HG02852 (cell line): ENCODE measurements around the gene CD247.
A peak's percentile ranks its signal among the peaks of the same experiment; 100 is the strongest.

ENCODE experiments used
- ATAC-seq: cut with Tn5 transposase; IDR thresholded peaks from one replicate; pipeline ENCODE4 v1.9.1; 2021; ENCODE audit warnings: mild to moderate bottlenecking, moderate library complexity; ENCODE audit not compliant: unreplicated experiment

CD247 gene

DNA sequence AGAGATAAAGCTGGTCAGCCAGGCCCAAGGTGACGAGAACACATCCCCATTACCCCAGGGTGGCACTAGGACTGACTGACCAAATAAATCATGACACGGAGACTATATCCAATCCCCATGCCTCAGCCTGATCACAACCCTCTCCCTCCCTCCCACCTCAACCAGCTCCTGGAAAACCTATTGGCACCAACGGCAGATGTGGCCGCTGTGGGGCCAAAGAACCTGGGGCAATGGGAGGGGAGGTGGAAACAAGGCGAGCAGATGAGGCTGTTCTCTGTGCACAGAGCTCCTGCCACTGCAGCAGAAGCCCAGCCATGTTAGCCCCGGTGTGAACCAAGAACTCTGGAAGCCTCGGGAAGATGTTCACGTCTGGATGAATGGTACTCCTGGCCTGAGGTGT is 77.6 kb downstream of the CD247 start:
- no peak for ATAC-seq

DNA sequence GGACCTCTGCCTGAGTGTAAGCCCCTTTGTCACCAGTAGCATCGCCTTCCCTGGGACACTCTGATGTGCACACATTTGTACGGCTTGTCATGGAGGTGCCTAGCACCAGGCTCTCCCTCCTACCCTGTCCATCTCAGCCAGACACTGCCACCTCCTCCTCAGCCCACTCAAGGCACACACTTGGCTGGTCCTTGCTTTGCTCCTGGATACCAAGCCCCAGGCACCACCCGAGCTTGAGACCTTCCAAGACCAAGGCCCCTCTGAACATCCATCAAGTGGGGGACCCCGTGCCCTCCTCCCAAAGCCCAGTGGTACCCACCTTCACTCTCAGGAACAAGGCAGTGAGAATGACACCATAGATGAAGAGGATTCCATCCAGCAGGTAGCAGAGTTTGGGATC is 78.0 kb downstream of the CD247 start:
- ATAC-seq: no peak

DNA sequence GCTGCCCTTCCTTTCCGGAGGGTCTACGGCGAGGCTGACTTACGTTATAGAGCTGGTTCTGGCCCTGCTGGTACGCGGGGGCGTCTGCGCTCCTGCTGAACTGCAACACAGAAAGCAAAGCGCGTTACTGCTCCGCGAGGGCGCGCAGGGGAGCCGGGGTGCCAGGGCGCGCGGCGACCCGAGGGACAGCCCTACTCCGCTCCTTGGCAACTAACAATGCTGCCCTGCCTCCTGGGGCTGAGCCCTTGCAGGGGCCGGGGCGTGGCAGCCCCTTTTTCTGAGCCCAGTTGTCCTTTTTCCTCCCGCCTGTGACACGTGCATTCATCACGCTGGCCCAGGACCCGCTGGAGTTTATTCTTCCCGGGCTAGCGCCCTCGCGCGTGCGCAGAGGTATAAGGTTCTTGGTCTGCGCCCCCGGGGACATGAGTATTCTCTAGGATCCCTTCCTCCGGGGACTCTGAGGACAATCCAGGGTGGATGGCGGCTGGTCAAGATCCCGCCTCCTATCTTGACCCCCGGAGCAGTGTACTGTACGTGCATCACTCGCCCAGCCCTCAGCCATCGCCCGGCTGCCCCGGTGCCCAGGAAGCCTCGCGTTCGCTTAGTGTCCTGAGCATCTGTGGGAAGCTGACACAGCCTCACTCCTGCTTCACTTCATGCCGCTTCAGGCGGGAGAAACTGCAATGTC is 78.9 kb downstream of the CD247 start:
- no peak for ATAC-seq

DNA sequence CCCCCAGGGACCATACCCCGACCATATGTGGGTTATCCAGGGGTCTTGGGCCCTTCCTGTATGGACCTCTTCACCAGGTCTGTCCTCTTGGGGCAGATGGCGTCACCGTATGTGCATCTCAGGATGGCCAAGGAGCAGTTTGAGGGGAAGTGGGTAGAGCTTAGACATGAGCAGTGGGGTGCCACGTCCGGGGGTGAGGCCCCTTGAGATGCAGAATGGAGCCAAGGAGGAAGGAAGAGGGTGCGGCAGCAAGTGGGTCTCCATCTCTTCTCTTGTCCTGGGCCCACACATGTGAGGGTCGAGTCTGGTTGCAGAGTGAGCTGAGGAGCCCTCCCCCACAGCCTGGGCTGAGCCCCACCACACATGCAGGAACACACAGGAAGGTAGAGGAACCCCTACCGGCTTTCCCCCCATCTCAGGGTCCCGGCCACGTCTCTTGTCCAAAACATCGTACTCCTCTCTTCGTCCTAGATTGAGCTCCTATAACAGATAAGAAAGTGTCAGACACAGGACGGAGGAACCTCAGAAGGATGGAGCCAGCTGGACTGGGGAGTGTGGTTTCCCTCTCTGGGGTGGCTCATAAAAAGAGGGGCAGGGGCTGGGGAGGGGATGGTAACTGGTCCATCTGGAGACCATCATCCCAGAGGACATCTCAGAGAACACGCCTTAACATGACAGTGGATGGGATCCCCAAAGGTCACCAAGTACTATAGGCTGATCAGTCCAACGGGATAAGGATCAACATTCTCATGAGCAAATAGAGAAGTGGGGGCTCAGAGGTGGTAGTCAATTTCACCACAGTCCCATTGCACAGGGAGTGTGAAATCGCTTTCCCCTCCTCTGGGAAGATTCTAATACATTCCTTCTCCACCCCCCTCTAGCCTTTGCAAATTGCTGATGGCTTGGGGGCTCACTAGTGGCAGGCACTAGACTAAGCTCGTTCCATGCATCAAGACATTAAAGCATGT is 79.9 kb downstream of the CD247 start:
- no peak for ATAC-seq

DNA sequence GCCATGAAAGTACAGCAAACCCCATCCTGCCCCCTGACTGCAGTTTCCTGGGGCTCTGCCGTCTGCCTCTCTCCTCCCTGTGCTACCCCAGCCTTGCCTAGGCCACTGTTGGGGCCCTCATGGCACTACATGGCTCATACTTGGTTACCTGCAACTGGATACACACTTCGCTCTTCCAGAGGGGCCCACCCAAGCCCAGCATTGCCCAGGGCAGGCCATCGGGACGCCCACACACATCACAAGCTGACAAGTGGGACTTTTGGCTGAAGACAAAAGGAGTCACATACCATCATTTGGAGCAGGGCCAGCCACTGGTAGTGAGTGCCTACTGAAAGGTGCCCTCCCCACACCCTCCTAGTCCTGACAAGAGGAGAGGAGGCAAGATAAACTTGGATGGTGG is 82.8 kb downstream of the CD247 start:
- ATAC-seq: no peak

DNA sequence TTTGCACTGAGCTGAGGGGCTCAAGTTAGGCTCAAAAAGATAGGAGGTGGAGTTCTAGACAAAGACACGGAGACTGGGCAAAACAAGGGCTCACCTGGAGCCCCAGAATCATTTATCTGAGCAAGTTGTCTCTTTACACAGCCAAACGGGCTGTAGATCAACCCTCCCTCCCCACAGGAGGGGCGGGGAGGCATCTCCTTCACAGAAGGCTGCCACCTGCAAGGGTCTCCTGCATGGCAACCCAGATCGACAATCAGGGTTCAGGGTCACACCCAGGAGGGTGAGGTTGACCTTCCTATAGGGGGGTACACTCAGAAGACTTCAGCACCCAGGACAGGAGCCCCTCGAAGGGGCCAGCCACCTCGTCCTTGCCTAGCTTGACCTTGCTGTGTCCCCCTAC is 84.0 kb downstream of the CD247 start:
- no peak for ATAC-seq

DNA sequence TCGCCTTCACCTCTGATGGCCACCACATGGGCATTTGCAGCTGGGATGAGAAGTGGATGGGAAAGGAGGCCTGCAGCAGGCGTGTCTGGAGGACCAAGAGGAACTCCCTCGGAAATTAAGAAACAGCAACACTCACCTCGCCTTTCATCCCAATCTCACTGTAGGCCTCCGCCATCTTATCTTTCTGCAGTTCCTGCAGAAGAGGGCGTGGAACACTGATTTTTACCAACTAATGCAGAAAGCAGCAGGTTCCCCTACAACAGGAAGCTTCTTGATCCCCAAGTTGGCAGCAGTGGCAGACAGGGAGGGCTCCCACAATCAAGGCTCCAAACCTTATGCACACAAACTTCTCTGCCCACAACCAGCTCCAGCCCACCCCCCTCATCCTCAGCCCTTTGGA is 84.4 kb downstream of the CD247 start:
- ATAC-seq: no peak

DNA sequence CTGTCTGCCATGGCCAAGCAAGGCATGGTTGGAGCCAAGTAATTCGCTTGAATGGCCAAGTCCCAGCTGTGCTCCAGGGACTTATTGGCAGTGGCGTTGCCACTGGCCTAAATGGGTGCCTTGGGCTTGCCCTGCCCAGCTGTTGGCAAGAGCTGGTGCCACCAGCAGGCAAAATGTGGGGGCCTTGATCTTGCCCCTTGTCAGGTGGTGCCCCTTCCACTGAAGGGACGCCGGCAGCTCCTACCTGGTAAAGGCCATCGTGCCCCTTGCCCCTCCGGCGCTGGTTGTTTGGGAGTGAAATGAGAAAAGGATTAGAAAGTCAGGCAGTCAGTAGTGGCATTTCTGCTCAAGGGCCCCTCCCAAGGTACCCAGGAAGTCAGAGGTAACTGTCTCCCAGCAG is 85.5 kb downstream of the CD247 start:
- no peak for ATAC-seq

DNA sequence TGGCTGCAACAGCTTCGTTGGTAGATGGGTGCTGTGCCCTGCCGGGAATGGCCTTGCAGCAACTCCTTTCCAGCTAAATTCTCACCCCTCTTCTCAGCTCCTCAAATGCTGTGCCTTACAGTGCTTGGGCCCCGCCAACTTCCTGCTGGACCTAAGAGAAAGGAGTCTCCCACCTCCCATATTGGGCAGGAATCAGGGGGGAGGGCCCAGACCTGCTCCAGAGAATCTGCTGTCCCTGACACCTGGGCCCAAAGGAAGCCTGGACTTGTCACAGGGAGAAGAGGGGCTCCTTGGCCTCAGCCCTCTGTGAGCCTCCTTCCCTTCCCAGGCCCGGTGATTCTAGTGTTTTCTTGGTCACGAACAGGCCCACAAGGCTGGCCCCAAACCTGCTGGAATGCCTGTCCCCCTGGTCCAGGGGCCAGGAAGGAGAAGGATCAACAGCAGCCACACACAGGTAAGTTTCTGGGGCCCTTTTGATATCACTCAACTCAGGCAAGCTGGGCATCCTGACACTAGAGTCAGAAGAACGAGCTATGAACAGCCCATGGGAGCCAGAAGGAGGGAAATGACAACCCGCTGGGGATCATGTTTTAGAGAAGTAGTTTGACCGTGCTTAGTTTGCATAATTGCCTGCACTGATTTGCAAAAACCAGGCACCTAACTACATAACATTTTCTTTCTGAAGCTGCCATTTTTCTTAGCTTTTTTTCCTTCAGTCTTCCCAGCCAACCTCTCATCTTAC is 86.2 kb downstream of the CD247 start:
- no peak for ATAC-seq

DNA sequence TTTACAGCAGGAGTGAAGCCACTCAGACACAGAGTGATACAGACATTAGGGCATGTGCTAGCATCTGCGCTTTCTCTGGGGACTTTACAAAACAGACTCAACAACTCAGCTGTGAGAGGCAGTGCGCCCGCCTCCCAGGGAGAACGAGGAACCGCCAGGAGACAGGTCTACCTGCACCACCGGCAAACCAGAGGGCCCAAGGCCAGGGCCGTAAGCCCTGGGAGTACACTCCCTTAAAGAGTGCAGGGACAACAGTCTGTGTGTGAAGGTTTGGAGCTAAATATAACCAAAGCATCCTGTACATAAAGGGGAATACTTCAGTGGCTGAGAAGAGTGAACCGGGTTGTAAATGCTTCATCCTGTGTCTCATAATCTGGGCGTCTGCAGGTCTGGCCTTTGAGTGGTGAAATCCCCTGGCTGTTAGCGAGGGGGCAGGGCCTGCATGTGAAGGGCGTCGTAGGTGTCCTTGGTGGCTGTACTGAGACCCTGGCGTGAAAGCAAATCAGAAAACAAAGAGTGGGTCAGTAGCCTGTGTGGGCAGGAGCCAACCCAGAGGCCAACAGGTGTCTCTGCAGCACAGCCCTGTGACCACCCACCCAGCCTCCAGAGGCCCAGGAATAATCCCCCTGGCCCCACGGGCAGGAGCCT is 86.9 kb downstream of the CD247 start:
- ATAC-seq: peak; percentile 45

DNA sequence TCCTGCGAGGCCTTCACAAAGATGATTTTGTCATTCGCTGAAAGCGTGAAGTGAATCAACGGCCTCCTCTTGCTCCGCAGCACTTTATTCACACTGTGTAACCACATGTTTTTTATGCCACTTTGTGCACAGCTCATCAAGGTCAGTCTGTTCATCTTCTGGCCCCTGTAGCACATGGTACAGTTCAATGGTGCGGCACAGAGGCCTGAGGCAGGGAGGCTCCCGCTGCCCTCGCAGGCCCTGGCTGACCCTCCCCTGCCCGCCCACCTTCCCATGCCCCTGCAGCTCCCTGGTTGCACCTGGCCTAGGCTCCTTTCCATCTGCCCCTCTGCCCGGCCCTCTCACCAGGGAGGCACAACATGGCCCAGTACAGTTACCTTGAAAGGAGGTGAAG is 87.5 kb downstream of the CD247 start:
- no peak for ATAC-seq

DNA sequence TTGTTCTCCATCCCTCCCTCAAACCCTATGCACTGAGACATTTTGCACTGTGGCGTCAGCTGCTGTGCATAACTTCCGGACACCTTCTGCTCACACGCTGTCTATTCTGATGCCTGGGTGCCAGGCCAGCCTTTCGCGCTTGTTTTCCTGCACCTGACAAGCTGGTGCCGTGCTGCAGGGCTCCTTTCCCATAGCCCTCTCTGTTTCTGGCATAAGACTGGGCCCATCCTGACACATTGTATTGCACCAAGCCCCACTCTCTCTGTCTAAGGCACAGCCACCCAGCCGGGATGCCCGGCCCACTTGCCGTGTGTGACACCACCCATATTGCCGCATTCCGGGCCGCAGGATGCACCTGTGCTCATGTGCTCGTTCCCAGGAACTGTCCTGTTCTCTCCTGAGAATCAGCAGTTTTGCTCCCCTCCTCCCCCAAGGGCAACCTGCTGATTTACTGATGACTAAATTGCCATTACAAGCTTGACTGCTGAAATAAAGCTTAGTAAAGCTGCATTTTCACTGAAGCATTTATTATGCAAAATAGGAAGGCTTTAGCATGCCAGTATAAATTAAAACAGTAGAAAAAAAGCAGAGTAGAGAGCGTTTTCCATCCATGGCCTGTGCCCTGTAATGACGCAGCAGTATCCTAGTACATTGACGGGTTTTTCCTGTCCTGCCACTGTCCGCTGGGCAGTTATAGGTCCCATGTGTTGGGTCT is 88.0 kb downstream of the CD247 start:
- peak; percentile 37 for ATAC-seq

DNA sequence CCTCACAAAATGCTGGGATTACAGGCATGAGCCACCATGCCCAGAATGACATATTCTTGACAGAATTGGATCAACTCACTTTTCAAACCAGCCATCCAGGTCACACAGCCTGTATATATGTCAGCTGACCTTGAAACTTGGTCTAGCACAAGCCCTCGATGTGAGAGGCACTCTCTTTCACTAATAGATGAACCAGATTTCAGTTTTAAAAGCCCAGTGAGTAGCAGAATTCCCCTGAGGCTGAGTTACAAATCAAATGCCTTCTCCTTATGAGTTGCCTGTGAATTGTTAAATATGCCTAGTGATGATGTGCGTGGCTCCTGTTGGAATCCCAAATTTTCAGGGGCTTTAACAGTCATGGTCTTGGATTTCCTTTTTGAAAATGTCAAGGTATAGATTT is 88.7 kb downstream of the CD247 start:
- ATAC-seq: peak; percentile 43

DNA sequence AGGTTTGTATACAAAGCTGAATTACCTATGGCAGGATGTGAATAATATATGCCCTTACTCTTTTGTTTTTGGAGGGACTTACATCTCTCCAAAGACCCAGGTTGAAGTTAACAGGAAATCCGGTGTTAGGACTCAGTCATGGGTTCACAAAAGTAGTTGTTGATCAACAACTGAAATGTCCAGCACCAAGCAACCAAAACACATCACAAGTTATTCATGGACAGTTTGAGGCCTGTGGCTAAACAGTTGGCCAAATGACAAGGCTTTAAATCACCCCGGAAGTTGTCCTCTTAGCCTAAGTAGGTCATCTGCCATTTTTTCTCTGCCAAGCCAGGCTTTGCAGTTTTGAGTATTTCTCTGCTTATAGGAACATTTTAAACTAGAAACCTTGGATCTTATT is 89.9 kb downstream of the CD247 start:
- ATAC-seq: no peak

DNA sequence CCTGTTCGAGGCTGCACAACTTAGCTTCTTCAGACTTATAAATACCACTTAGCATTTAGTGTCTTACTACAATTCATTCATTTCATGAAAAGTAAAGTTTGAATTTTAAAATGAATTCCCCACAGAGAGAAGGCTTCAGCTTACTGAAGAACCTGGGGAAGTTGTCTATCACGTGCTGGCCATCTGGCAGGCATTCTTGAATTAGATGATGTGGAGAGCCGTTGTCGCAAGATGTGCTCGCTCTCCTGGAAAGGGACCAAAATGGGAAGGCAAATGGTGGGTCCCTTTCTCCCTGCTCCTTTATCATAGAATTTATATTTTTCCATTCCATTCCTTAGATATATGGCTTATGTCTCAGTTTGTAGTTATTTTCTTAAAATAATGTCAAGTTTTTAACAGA is 90.5 kb downstream of the CD247 start:
- no peak for ATAC-seq

DNA sequence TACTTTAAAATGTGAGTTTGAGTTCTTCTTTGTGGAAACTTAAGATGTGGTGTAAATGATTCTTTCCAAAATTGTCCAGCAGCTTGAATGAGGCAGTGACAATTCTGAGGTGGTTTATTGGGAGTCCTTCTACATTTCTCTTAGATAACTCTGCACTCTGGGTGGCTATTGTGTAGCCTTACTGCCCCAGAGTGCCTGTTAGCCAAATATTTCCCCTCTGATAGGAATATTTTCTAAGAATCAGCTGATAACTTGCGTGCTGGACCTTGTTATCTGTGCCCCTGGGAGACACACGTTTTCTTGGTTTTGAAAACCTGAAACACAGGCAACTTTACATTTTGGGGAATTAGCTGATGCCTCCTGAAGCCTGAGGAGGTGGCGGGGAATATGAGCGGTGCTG is 91.6 kb downstream of the CD247 start:
- no peak for ATAC-seq

DNA sequence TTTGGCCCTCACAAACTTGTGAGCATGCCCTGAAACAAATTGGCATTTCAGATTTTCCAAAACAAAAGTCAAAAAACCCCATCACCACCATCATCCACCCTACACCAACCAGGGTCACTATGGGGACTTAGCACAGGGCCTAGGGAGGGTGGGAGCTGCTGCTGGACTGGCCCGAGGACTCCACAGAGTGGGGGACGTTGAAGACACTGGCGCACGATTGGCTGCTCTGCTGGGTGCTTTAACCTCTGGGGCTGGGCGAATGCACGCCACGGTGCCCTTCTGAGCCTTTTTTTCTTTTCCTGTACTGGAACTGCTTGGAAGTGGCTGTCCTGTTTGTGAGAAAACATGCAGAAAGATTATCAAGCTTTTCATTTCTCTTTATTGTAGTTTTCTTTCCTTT is 92.8 kb downstream of the CD247 start:
- ATAC-seq: no peak

DNA sequence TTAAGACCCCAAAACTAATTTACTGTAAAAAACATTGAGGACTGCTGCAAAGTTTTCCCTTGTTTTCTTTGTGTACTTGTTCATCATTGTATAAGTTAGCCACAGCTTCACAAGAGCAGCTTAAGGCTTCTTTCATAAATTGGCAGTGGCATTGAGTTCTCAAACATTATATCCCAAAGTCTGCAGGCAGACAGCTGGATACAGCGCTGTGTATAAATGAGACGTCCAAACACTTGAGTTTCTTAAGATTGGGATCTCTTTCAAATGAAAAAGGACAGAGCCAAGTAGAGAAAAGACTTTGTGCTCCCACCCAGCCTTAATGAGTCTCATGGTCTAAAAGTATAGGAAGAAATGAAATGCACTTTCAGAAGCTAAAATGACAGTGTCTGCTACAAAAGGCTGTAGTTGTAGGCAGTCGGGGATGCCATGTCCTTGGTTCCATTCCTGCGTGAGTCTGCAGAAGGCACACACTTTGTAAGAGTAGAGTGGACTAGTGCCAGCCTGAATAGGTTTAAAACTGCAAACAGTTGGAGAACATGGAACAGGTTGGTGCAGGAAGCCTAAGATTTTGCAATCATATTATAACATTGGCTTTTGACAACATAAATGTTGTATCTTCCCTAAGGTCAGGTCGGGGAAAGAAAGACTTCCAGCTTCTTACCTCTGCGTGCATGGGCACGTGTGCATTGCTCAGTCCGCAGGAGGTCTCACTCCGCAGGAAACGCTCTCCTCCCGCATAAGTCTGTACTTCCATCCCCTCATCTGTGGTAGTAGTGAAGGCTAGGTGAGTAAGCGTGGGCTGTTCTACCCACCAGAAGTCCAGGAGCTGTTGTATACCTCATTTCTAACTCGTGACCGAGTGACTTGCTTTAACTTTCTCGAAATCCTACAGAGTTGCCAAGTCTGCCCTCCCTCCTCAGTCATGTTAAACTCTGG is 94.4 kb downstream of the CD247 start:
- no peak for ATAC-seq

DNA sequence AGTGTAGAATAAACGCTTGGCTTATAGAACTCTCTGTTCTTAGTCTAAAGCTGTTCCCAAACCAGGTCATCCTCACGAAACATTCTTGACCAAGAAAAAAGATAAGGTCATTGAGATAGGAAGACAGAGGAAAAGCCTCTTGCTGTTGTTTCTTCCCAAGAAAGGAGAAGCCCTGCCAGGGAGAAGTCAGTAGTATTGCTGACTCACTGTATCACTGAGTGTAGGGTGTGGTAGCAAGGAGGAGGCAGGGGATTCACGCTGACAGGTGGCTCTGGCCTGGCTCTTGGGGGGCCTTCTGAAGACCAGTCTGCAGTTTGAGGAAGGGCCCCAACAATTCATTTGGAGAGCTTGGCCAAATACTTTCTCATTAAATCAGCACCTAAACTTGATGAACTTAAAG is 97.8 kb downstream of the CD247 start:
- no peak for ATAC-seq
